ENCODE measurements around the gene HTR6. TPM values are rescaled to one million over a fixed set of nuclear protein-coding genes. Genes with fewer than 3 reads are reported as not detected.

The HTR6 gene
- polyA plus RNA-seq, 1 donor from 2014 or later = not detected

GRCh38 chr1:19689856-19690255, 25.2 kb downstream of the HTR6 start:
- H3K9ac ChIP-seq (ENCODE audit: low read length) = no peak overlapping the region
- no peak overlapping the region for H3K4me3 ChIP-seq (ENCODE audit: low read length)
- no peaks in the 10 kb centered on the region for H3K79me2 ChIP-seq (replicated peaks; ENCODE audit: insufficient read depth, low read length)
- no peak for TF ChIP-seq SMC3 (conservative IDR thresholded peaks at IDR 0.05; ENCODE audit: poor library complexity)
- TF ChIP-seq, protein P1, sequence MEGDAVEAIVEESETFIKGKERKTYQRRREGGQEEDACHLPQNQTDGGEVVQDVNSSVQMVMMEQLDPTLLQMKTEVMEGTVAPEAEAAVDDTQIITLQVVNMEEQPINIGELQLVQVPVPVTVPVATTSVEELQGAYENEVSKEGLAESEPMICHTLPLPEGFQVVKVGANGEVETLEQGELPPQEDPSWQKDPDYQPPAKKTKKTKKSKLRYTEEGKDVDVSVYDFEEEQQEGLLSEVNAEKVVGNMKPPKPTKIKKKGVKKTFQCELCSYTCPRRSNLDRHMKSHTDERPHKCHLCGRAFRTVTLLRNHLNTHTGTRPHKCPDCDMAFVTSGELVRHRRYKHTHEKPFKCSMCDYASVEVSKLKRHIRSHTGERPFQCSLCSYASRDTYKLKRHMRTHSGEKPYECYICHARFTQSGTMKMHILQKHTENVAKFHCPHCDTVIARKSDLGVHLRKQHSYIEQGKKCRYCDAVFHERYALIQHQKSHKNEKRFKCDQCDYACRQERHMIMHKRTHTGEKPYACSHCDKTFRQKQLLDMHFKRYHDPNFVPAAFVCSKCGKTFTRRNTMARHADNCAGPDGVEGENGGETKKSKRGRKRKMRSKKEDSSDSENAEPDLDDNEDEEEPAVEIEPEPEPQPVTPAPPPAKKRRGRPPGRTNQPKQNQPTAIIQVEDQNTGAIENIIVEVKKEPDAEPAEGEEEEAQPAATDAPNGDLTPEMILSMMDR (IDR thresholded peaks at IDR 0.05; ENCODE audit: poor library complexity, severe bottlenecking) = no peak
- TF ChIP-seq POLR2AphosphoS5 (IDR thresholded peaks at IDR 0.05) = no peak
- no peak for TF ChIP-seq RAD21 (conservative IDR thresholded peaks at IDR 0.05)
- no peak for TF ChIP-seq EP300 (conservative IDR thresholded peaks at IDR 0.05; ENCODE audit: poor library complexity, severe bottlenecking)
- H2AFZ ChIP-seq (ENCODE audit: low read depth, low read length) = no peak overlapping the region
- H3K9me3 ChIP-seq (ENCODE audit: low read length) = no peaks in the 10 kb centered on the region
- no peaks in the 10 kb centered on the region for H3K9me2 ChIP-seq (ENCODE audit: insufficient read depth, low read length)
- H4K20me1 ChIP-seq (ENCODE audit: insufficient read depth) = no peaks in the 10 kb centered on the region
- no peak overlapping the region for H3K4me2 ChIP-seq (ENCODE audit: low read length)
- H3K36me3 ChIP-seq (ENCODE audit: insufficient read depth, low read length) = no peaks in the 10 kb centered on the region
- no peaks in the 10 kb centered on the region for H3K27me3 ChIP-seq (ENCODE audit: insufficient read depth, low read depth, low read length)
- no peaks in the 10 kb centered on the region for H3F3A ChIP-seq (ENCODE audit: insufficient read depth, low read length, poor library complexity, severe bottlenecking)
- no peak overlapping the region for H3K27ac ChIP-seq (ENCODE audit: low read length)

DNA sequence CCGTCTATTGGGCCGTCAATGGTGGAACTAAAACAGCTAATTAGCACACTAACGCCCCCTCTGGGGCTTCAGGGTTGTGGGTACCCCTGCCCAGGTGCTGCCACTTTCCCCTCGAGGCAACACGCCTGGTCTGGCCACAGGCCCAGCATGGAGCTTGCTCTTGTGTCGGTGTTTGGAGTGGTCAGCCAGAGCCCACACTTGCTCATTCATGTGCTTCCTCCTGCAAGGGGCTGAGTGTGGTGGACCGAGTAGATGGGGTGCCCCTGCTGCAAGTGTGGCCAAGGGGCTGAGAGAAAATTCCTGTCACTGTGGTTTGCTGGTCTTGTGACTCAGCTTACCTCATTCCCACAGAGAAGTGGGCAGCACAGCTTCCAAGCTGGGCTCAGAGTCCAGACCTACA, 25.7 kb downstream of the HTR6 start:
- Histone ChIP-seq H3K9me3 (ENCODE audit: low read length) (no peaks in the 10 kb centered on the region), H4K20me1 (ENCODE audit: insufficient read depth) (no peaks in the 10 kb centered on the region)
- no peak for TF ChIP-seq EZH2 (IDR thresholded peaks at IDR 0.05; ENCODE audit: borderline replicate concordance, insufficient read depth, low read length, poor library complexity, severe bottlenecking)

DNA sequence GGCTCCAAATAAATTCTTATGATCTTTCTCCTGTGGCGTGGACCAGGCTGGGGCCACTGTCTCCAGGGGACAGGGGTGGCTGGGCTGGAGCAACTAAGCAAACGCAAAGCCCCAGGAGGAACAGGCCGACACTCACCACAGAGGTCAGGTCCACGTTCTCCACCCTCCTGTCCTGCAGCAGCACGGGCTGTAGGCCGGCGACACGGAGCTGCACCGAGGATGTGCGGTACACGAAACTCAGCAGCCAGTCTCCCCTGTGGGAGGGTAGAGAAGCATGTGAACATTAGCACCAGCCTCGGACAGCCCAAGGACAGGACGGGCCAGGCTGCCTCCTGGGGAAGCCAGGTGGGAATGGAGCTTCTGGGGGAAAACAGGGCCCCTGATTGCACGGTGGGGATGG, 29.6 kb downstream of the HTR6 start:
- Histone ChIP-seq H2AFZ (ENCODE audit: low read depth, low read length) (no peak overlapping the region), H3K4me2 (ENCODE audit: low read length) (no peak overlapping the region), H4K20me1 (ENCODE audit: insufficient read depth) (no peaks in the 10 kb centered on the region), H3K4me3 (ENCODE audit: low read length) (no peak overlapping the region), H3K9me2 (ENCODE audit: insufficient read depth, low read length) (no peaks in the 10 kb centered on the region), H3K27ac (ENCODE audit: low read length) (no peak overlapping the region), H3F3A (ENCODE audit: insufficient read depth, low read length, poor library complexity, severe bottlenecking) (no peaks in the 10 kb centered on the region), H3K9me3 (ENCODE audit: low read length) (no peaks in the 10 kb centered on the region), H3K36me3 (ENCODE audit: insufficient read depth, low read length) (no peaks in the 10 kb centered on the region), H3K27me3 (ENCODE audit: insufficient read depth, low read depth, low read length) (no peaks in the 10 kb centered on the region), H3K79me2 (replicated peaks; ENCODE audit: insufficient read depth, low read length) (no peaks in the 10 kb centered on the region), H3K9ac (ENCODE audit: low read length) (no peak overlapping the region)
- TF ChIP-seq EP300 (conservative IDR thresholded peaks at IDR 0.05; ENCODE audit: poor library complexity, severe bottlenecking) = no peak
- TF ChIP-seq, protein P1 (IDR thresholded peaks at IDR 0.05; ENCODE audit: poor library complexity, severe bottlenecking) = no peak
- TF ChIP-seq, protein P2, sequence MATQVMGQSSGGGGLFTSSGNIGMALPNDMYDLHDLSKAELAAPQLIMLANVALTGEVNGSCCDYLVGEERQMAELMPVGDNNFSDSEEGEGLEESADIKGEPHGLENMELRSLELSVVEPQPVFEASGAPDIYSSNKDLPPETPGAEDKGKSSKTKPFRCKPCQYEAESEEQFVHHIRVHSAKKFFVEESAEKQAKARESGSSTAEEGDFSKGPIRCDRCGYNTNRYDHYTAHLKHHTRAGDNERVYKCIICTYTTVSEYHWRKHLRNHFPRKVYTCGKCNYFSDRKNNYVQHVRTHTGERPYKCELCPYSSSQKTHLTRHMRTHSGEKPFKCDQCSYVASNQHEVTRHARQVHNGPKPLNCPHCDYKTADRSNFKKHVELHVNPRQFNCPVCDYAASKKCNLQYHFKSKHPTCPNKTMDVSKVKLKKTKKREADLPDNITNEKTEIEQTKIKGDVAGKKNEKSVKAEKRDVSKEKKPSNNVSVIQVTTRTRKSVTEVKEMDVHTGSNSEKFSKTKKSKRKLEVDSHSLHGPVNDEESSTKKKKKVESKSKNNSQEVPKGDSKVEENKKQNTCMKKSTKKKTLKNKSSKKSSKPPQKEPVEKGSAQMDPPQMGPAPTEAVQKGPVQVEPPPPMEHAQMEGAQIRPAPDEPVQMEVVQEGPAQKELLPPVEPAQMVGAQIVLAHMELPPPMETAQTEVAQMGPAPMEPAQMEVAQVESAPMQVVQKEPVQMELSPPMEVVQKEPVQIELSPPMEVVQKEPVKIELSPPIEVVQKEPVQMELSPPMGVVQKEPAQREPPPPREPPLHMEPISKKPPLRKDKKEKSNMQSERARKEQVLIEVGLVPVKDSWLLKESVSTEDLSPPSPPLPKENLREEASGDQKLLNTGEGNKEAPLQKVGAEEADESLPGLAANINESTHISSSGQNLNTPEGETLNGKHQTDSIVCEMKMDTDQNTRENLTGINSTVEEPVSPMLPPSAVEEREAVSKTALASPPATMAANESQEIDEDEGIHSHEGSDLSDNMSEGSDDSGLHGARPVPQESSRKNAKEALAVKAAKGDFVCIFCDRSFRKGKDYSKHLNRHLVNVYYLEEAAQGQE (IDR thresholded peaks at IDR 0.05; ENCODE audit: borderline replicate concordance) = no peak
- TF ChIP-seq EZH2 (IDR thresholded peaks at IDR 0.05; ENCODE audit: borderline replicate concordance, insufficient read depth, low read length, poor library complexity, severe bottlenecking) = no peak
- TF ChIP-seq TAF1 (IDR thresholded peaks at IDR 0.05; ENCODE audit: low read depth) = no peak
- no peak for TF ChIP-seq POLR2AphosphoS5 (IDR thresholded peaks at IDR 0.05)
- TF ChIP-seq MXI1 (conservative IDR thresholded peaks at IDR 0.05; ENCODE audit: poor library complexity, severe bottlenecking) = no peak
- no peak for TF ChIP-seq SMC3 (conservative IDR thresholded peaks at IDR 0.05; ENCODE audit: poor library complexity)
- TF ChIP-seq RAD21 (conservative IDR thresholded peaks at IDR 0.05) = no peak

More for the DNA sequence above, 25.7 kb downstream of the HTR6 start:
- H3K36me3 ChIP-seq (ENCODE audit: insufficient read depth, low read length) = no peaks in the 10 kb centered on the region
- H3K27me3 ChIP-seq (ENCODE audit: insufficient read depth, low read depth, low read length) = no peaks in the 10 kb centered on the region
- no peak overlapping the region for H3K4me2 ChIP-seq (ENCODE audit: low read length)
- H3K9ac ChIP-seq (ENCODE audit: low read length) = no peak overlapping the region
- H3K9me2 ChIP-seq (ENCODE audit: insufficient read depth, low read length) = no peaks in the 10 kb centered on the region
- no peaks in the 10 kb centered on the region for H3F3A ChIP-seq (ENCODE audit: insufficient read depth, low read length, poor library complexity, severe bottlenecking)
- no peaks in the 10 kb centered on the region for H3K79me2 ChIP-seq (replicated peaks; ENCODE audit: insufficient read depth, low read length)
- H3K27ac ChIP-seq (ENCODE audit: low read length) = no peak overlapping the region
- no peak overlapping the region for H2AFZ ChIP-seq (ENCODE audit: low read depth, low read length)
- H3K4me3 ChIP-seq (ENCODE audit: low read length) = no peak overlapping the region

Data from neural cell (in vitro differentiated cells).